ENCODE measurements around the gene FAF1.

- no peak for TF ChIP-seq GATA2 (IDR thresholded peaks at IDR 0.05; ENCODE audit: low read depth, low read length)
- no peak for TF ChIP-seq GATA3 (IDR thresholded peaks at IDR 0.05; ENCODE audit: low read depth, low read length)
These were observed 471.7 kb downstream of the FAF1 start for GRCh38 chr1:50488356-50488755.

Data from SH-SY5Y (cell line).